ENCODE data around the gene ZNF763.
A peak's percentile ranks its signal among the peaks of the same experiment; 100 is the strongest.
"Not testable (repeated sequence)": the region's sequence is repeated elsewhere in the genome, so short reads cannot be mapped to it uniquely, and the experiment has no call there.

ZNF763 gene

DNA sequence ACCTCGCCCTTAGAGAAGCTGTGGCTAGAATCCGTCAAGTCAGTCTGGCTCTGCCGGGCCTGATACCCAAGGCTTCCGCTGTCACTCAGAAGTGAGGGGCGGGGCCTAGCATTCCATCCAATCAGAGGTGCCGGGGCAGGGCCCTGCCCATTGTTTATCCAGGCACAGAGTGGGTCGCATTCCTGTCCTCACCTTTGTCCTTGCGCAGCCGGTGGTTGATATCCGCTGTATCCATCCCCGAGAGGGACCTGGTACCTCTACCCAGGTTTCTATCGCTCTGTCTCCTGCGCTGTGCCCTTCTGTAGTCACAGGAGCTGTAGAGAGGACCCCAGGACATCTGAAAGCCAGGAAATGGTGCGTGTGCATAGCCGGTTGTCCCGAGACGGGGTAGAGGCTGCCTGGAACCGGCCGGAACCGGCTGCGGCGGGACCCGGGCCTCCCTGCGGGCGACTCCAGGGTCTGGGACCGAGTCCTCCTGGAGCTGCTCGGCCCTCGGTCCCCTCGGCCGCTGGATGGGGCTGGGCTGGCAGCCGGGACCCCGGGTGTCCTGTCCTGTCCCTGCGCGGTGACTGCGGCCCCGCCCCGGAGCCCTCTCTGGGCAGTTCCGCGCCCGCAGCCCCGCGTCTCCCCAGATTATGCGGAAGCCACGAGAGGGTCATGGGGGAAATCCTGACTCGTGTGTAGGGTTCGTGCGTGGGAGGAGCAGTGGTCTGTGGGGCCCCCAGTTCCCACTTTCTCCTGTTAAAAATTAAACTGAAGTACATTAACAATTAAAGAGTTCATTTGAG, at the start of gene ZNF763:
Gene ZNF763, plus strand, starts transcription at position 183 of the 788 bp plus-strand sequence. Its CDS starts 169 bp downstream, at position 352.
- peak; percentile 91 to 92 for DNase-seq

DNA sequence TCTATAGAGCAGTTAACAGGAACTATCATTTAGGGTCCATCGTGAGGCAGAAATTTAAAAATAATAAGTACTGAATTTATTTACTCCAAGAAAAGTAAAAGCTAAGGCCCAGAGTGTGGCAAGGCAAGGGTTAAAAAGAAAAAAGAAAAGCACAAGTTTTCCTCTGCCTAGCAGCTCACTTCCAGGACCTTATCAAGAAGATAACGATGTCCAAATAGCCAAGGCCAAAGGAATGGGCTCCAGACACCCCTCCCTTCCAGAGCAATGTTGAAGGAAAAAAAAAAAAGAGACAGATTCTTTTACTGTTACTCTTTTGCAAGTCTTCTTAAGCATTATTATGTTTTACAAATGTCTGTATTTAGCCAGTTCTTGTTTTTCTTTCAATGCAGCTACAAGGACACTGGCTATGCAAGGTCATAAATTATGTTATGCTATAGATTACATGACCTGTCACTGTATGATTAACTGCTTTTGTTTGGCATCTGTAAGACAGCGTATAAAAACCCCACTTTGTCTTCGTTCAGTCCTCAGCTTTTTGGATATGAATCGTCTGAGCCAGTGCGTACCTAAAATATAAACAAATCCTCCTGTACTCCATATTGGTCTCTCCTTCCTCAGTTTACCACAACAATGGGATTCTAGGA, 42.9 kb upstream of the ZNF763 start:
- no peak for DNase-seq

DNA sequence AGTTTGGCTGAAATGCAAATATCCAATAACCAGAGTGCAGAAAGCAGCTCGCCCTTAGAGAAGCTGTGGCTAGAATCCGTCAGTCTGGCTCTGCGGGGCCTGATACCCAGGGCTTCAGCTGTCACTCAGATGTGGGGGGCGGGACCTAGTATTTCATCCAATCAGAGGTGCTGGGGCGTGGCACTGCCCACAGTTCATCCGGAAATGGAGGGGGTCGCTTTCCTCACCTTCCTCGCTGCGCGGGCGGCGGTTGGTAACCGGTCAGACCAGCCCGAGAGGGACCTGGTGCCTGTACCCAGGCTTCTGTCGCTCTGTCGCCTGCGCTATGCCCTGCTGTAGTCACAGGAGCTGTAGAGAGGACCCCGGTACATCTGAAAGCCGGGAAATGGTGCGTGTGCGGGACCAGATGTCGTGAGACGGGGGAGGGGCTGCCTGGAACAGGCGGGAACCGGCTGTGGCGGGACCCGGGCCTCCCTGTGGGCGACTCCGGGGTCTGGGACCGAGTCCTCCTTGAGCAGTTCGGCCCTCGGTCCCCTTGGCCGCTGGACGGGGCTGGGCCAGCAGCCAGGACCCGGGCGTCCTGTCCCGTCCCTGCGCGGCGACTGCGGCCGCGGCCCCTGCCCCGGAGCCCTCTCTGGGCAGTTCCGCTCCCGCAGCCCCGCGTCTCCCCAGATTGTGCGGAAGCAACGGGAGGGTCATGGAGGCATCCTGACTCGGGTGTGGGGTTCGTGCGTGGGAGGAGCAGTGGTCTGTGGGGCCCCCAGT, 39.8 kb upstream of the ZNF763 start, which contains the start of gene ZNF700:
Gene ZNF700, plus strand, starts transcription at position 222 of the 765 bp plus-strand sequence. Its CDS starts 104 bp downstream, at position 326.
- DNase-seq = peak; percentile 96 to 97

DNA sequence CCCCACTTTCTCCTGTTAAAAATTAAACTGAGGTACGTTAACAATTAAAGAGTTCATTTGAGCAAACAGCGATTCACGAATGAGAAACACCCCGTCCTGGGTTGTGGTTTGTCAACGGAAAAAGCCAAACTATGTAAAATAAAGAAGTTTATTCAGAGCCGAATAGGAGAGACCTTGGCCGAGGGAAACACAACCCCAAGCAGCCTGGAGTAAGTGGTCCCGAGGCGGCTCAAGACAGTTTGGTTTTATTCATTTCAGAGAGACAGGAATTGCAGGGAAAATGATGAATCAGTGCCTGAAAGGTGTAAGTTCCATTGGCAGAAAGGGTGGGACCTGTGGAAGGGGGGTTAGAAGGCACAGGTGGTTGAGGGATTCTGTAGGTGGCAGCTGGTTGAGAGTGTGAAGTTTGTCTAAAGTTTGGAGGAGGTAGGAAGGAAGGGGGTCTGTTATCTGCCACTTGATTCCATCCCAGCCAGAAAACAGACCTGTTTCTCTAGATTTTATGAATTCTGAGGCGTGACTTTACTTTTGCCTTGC, 39.1 kb upstream of the ZNF763 start:
- DNase-seq = peak in 1 of 2 experiments; percentile 25

DNA sequence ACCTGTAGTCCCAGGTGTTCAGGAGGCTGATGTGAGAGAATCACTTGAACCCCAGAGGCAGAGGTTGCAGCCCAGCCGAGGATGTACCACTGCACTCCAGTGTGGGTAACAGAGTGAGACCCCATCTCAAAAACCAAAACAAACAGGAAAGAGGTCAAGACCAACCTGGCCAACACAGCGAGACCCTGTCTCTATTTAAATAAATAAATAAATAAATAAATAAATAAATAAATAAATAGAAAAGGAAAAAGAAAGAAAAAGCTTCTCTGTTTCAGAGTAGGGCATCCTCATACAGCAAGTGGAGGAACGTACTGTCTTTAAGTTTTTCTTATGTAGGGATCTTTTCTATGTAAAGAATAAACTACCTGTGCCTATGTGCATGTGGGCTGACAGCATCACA, 37.6 kb upstream of the ZNF763 start:
- no peak for DNase-seq

DNA sequence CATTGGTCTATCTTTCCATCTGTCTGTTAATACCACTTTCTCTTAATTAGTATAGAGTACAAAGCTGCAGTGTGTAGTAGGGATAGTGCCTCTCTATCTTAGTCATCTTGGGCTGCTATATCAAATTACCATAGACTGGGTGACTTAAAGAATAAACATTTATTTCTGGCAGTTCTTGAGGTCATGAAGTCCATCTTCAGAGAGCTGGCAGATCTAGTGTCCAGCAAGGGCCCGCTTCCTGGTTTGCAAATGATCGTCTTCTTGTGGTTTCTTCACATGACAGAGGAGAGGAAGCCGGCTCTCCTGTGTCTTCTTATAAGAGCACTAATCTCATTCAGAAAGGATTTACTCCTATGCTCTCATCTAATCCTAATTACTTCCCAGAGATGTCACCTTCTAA, 33.8 kb upstream of the ZNF763 start:
- DNase-seq = no peak

DNA sequence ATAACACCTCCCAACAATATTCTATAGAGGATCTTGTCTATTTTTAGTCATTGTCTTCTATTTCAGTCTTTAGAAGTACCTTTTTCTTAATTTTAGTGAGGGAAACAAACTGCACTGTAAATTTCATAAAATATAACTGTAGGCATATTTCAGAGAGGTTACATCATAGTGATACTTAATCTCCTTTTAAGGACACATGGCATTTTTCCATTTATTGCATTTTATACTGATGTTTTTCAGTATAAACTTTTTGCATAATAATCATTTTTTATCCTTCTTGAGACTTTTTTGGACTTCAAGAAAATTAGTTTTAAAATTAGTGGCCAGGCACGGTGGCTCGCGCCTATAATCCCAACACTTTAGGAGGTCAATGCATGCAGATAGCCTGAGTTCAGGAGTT, 33.3 kb upstream of the ZNF763 start:
- DNase-seq = no peak

DNA sequence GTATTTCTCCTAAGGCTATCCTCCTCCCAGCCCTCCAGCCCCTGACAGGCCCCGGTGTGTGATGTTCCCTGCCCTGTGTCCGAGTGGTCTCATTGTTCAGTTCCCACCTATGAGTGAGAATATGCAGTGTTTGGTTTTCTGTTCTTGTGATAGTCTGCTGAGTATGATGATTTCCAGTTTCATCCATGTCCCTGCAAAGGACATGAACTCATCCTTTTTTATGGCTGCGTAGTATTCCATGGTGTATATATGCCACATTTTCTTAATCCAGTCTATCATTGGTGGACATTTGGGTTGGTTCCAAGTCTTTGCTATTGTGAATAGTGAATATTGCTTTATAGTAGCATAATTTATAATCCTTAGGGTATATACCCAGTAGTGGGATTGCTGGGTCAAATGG, 29.0 kb upstream of the ZNF763 start:
- not testable (repeated sequence) for DNase-seq

DNA sequence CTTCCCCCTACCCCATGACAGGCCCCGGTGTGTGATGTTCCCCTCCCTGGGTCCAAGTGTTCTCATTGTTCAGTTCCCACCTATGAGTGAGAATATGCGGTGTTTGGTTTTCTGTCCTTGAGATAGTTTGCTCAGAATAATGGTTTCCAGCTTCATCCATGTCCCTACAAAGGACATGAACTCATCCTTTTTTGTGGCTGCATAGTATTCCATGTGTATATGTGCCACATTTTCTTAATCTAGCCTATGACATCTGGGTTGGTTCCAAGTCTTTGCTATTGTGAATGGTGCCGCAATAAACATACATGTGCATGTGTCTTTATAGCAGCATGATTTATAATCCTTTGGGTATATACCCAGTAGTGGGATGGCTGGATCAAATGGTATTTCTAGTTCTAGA, 26.5 kb upstream of the ZNF763 start:
- not testable (repeated sequence) for DNase-seq

DNA sequence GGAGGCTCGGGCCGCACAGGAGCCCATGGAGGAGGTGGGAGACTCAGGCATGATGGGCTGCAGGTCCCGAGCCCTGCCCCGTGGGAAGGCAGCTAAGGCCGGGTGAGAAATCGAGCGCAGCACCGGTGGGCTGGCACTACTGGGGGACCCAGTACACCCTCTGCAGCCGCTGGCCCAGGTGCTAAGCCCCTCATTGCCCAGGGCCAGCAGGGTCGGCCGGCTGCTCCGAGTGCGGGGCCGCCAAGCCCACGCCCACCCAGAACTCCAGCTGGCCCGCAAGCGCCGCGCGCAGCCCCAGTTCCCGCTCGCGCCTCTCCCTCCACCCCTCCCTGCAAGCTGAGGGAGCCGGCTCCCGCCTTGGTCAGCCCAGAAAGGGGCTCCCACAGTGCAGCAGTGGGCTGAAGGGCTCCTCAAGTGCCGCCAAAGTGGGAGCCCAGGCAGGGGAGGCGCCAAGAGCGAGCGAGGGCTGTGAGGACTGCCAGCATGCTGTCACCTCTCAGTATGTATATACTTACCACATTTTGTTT, 23.4 kb upstream of the ZNF763 start:
- DNase-seq = not testable (repeated sequence)

DNA sequence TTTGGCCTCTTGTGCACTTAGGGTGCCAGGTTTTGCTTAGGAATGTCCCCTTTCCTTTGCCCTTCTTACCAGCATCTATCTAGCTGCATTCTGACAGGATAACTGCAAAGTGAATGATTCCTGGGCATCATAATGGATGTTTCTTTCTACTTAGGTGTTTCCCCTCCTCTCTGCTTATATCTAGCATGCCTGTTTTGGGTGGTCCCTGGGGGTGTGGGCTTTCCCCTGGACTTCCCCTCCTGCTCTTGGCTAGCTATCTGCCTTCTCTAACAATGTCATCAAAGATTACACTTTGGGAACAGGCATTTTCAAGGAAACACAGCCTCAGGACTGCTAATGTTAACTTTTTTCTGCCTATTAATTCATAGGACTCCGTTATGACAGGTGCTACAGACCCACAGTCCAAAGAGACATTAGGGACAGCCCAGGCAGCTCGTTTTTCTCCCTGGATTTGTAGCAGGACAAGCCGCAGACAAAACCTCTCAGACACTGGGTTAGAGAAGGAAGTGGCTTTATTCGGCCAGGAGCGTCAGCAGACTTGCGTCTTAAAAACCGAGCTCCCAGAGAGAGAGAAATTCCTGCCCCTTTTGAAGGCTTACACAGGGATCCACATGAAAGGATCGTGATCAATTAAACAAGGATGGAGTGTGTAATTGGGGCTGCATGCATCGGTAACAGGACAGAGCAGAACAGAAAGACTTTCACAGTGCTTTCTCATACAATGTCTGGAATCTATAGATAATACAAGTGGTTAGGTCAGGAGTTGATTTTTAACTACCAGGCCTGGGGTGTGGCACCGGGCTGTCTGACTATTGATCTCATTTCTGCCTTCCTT, 22.6 kb upstream of the ZNF763 start:
- DNase-seq = no peak

DNA sequence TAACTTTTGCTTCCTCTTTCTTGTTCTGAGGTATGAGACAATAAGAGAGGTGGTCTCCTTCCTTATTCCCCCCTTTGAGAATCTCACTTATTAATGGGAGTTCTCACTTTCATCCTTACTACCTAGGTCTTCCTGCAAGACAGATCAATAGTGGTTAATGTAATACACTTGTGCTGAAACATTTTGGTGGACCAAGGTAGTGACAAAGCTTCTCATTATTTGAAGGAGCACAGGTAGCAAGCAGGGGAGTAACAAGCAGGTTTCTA, 22.1 kb upstream of the ZNF763 start:
- DNase-seq = no peak

DNA sequence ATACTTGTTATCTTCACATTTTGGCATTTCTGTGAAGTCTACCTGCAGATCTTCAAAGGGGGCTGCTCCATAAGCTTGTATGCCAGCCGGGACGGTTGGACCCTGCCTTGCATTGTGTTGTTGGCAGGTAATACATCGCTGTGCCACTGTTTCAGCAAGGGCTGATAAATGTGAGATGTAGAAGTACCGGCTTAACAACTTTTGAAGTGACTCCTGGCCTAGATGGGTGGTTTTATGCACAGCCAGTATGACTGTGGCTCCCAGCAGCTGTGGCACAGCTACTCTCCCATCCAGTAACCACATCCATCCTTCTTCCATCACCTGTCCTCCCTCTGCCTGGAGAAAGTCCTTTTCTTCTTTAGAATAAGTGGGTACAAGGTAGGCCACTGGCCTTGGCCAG, 20.2 kb upstream of the ZNF763 start:
- DNase-seq = no peak

DNA sequence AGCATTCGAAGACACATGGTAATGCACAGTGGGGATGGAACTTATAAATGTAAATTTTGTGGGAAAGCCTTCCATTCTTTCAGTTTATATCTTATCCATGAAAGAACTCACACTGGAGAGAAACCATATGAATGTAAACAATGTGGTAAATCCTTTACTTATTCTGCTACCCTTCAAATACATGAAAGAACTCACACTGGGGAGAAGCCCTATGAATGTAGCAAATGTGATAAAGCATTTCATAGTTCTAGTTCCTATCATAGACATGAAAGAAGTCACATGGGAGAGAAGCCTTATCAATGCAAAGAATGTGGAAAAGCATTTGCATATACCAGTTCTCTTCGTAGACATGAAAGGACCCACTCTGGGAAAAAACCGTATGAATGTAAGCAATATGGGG, 16.2 kb upstream of the ZNF763 start:
- no peak for DNase-seq

DNA sequence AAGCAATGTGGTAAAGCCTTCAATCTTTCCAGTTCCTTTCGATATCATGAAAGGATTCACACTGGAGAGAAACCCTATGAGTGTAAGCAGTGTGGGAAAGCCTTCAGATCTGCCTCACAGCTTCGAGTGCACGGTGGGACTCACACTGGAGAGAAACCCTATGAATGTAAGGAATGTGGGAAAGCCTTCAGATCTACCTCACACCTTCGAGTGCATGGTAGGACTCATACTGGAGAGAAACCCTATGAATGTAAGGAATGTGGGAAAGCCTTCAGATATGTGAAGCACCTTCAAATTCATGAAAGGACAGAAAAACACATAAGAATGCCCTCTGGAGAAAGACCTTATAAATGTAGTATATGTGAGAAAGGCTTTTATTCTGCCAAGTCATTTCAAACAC, 15.6 kb upstream of the ZNF763 start:
- DNase-seq = no peak

DNA sequence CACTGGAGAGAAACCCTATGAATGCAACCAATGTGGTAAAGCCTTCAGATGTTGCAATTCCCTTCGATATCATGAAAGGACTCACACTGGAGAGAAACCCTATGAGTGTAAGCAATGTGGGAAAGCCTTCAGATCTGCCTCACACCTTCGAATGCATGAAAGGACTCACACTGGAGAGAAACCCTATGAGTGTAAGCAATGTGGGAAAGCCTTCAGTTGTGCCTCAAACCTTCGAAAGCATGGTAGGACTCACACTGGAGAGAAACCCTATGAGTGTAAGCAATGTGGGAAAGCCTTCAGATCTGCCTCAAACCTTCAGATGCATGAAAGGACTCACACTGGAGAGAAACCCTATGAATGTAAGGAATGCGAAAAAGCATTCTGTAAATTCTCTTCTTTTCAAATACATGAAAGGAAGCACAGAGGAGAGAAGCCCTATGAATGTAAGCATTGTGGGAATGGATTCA, 15.2 kb upstream of the ZNF763 start:
- DNase-seq = not testable (repeated sequence)

DNA sequence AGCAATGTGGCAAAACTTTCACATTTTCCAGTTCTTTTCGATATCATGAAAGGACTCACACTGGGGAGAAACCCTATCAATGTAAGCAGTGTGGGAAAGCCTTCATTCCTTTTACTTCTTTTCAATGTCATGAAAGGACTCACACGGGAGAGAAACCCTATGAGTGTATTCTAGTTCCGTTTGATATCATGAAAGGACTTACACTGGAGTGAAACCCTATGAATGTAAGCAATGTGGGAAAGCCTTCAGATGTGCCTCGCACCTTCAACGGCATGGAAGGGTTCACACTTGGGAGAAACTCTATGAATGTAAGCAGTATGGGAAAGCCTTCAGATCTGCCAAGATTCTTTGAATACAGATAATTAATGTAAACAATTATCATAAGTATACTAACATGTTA, 14.5 kb upstream of the ZNF763 start:
- no peak for DNase-seq

DNA sequence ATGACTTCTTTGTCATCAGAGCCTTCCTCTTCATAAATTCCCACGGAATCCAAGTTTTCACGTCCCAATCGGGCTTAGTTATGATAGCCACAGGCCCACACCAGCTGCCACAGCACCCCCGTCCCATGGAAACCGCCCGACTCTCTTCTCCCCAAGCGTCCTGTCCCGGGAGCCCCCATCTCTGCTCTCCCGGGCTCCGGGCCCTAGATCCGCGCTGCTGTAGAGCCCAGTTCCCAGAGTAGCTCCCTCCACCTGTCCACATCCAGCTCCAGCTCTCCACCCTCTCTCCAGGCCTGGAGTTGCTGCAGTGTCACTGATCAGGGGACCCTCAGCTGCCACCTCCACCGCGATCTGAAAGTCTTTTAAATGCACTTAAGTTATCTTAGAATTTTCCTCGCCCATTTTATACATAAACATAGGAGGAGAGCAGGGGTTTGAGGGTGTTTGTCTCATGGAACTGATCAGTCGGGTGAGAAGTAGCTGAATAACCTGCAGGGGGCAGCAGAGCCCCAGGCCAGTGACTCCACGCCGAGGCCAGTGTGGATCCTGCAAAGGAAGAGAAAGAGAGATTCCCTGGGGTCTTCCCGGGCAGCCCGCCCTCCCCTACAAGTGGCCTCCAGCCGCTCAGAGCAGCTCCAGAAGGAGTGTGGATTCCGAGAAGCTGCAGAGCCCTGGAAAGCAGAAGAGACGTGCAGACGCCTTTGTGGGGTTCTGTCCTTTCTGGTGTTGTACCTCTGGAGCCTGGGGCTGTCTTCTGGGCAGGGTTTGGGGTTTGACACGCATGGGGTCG, 1.1 kb upstream of the ZNF763 start:
- peak; percentile 81 to 82 for DNase-seq

DNA sequence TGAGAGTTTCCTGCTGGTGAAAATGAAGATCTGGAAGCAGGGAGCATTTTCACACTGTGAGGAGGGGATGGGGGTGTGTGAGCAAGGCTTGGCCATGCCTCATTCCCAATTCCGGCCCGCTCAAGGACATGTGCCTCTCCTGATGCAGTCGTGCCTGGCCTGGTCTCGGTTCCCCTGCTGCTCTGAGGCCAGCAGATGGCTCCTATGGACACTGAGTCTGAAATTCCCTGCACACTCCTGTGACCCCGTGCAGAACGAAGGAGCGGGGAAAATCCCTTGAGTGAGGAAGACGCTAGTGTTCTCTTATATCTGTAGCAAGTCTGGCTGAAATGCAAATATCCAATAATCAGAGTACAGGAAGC, 363 bp upstream of the ZNF763 start:
- DNase-seq = no peak

DNA sequence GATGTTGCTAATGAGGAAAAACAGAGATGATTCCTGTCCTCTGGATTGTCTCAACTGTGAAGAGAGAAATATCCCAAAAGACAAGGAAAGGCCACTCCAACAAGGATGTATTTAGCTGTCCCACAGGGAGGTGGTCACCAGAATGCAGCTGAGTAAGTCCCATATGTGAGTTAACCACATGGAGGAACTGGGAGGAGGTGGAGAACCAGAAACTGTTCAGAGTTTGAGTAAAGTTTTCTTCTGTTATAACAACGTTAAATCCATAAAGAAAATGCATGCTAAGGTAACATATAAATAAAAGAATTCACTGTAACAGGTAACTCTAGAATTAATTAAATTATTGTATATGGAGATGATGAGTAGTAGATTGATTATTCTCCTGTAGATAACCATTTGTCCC, 5.3 kb downstream of the ZNF763 start:
- DNase-seq = no peak

DNA sequence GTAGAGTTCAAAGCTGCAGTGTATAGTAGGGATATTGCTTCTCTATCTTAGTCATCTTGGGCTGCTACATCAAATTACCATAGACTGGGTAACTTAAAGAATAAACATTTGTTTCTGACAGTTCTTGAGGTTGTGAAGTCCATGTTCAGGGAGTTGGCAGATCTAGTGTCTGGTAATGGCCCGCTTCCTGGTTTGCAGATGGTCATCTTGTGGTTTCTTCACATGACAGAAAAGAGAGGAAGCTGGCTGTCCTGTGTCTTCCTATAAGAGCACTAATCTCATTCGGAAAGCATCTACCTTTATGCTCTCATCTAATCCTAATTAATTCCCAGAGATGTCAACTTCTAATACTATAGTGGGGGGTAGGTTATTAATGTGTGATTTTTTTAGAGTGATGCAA, 6.2 kb downstream of the ZNF763 start:
- no peak for DNase-seq

Data from activated T-cell treated with anti-CD3 and anti-CD28 coated beads, Interleukin-2, amount 50 U/mL, for 48 hours (primary cell).